Keratinocyte (primary cell): ENCODE measurements around the gene CLSTN2. TPM values are rescaled to one million over a fixed set of nuclear protein-coding genes. Genes with fewer than 3 reads are reported as not detected.

Experiments used
- DNase-seq: peaks from one replicate; pipeline ENCODE4 v3.0.0-alpha.2; 2011; ENCODE audit warnings: low read depth, missing footprints, low spot score
- FAIRE-seq: peaks from 2 replicates; lab custom pipeline; 2011; peaks lifted over from hg19 to GRCh38; lab: Jason Lieb, UNC
- H2AFZ ChIP-seq: 2 replicates; pipeline ENCODE4 v1.6.0; 2012; ENCODE audit warnings: low read length, control low read depth, inconsistent platforms; ENCODE audit not compliant: control insufficient read depth
- H3K27ac ChIP-seq: 2 replicates; pipeline ENCODE4 v1.5.1; 2011; ENCODE audit warnings: low read length; ENCODE audit not compliant: control insufficient read depth, insufficient read depth
- H3K27me3 ChIP-seq: 3 replicates; pipeline ENCODE4 v1.6.0; 2011; ENCODE audit warnings: low read length; ENCODE audit not compliant: control insufficient read depth, insufficient read depth; ENCODE audit errors: extremely low read depth
- H3K36me3 ChIP-seq, 2 experiments: 2 replicates in 1 of 2; 3 replicates in 1 of 2; pipeline ENCODE4 v1.5.1; 2011; ENCODE audit warnings: low read length in 2 of 2, mild to moderate bottlenecking in 1 of 2; ENCODE audit not compliant: control insufficient read depth in 2 of 2, insufficient read depth in 2 of 2; ENCODE audit errors: extremely low read depth in 1 of 2
- H3K4me1 ChIP-seq: 3 replicates; pipeline ENCODE4 v1.5.1; 2011; ENCODE audit warnings: low read length; ENCODE audit not compliant: control insufficient read depth, insufficient read depth; ENCODE audit errors: extremely low read depth
- H3K4me2 ChIP-seq: 3 replicates; pipeline ENCODE4 v1.6.0; 2011; ENCODE audit warnings: low read depth, low read length; ENCODE audit not compliant: control insufficient read depth, insufficient read depth; ENCODE audit errors: extremely low read depth
- H3K4me3 ChIP-seq, 3 experiments: fragments of 200-600 bp in 1 of 3; sonication (generic) in 1 of 3; 2 replicates in 2 of 3; 3 replicates in 1 of 3; pipeline ENCODE4 v1.5.1; 2011 to 2016; ENCODE audit warnings: low read length in 3 of 3, mild to moderate bottlenecking in 3 of 3, control low read depth in 2 of 3, inconsistent platforms in 1 of 3, low read depth in 1 of 3, mixed read lengths in 1 of 3, mixed run types in 1 of 3, moderate library complexity in 1 of 3; ENCODE audit not compliant: control insufficient read depth in 2 of 3, insufficient read depth in 2 of 3; ENCODE audit errors: extremely low read depth in 1 of 3
- H3K79me2 ChIP-seq: 2 replicates; pipeline ENCODE4 v1.6.0; 2012; ENCODE audit warnings: low read length; ENCODE audit not compliant: control insufficient read depth, insufficient read depth
- H3K9ac ChIP-seq: 3 replicates; pipeline ENCODE4 v1.6.0; 2011; ENCODE audit warnings: low read length; ENCODE audit not compliant: control insufficient read depth, insufficient read depth; ENCODE audit errors: extremely low read depth
- H3K9me1 ChIP-seq: 3 replicates; pipeline ENCODE4 v1.6.0; 2011; ENCODE audit warnings: low read length; ENCODE audit not compliant: control insufficient read depth, insufficient read depth; ENCODE audit errors: extremely low read depth
- H3K9me3 ChIP-seq: 2 replicates; pipeline ENCODE4 v1.5.1; 2012; ENCODE audit warnings: low read depth, low read length; ENCODE audit not compliant: control insufficient read depth
- H4K20me1 ChIP-seq: 3 replicates; pipeline ENCODE4 v1.6.0; 2011; ENCODE audit warnings: low read length; ENCODE audit not compliant: control insufficient read depth, insufficient read depth; ENCODE audit errors: extremely low read depth
- CTCF ChIP-seq, 3 experiments: IDR thresholded peaks in 1 of 3; conservative IDR thresholded peaks in 1 of 3; optimal IDR thresholded peaks in 1 of 3; 2 replicates in 2 of 3; 3 replicates in 1 of 3; pipeline versions ENCODE3 to v1.5.1; 2011; ENCODE audit warnings: low read length in 3 of 3, mild to moderate bottlenecking in 3 of 3, moderate library complexity in 2 of 3, control low read depth in 1 of 3, inconsistent platforms in 1 of 3; ENCODE audit not compliant: insufficient read depth in 2 of 3; ENCODE audit errors: extremely low read depth in 1 of 3
- EZH2 ChIP-seq: IDR thresholded peaks from one replicate; pipeline ENCODE4 v1.6.1; 2012; ENCODE audit warnings: inconsistent platforms, mild to moderate bottlenecking, low read length, moderate library complexity
- dilution Hi-C: fragments of 300-500 bp; cut with MboI; formaldehyde crosslinking; loops from one replicate; pipeline ENCODE4 v1.7.0; 2020; ENCODE audit warnings: low sequenced_read_pairs; ENCODE audit not compliant: extremely low pct_ligation_motif_present
- polyA plus RNA-seq, 5 experiments: library from polyadenylated mRNA; depleted of rRNA in 3 of 5; stranded (reverse) in 3 of 5; stranded (forward) in 1 of 5; unstranded in 1 of 5; fragments of >200 nt; gene quantifications; 1 replicate in 1 of 5; 2 replicates in 3 of 5; 3 replicates in 1 of 5; pipeline versions ENCODE4 v1.2.1 to v1.2.3, GENCODE V29; 2011 to 2012; ENCODE audit warnings: missing spikeins in 2 of 5, low read depth in 1 of 5, low replicate concordance in 1 of 5

CLSTN2 gene
- polyA plus RNA-seq, 1 donor (not counting 4 experiments of a cell fraction or from before 2014, with no cell fraction given), result 0.09 TPM

GRCh38 chr3:140455521-140456214, 520.7 kb downstream of the CLSTN2 start:
- Histone ChIP-seq H3K36me3 (no peaks in the 10 kb centered on the region), H3K27me3 (no peaks in the 10 kb centered on the region), H3K4me1 (no peaks in the 10 kb centered on the region), H3K27ac (no peak overlapping the region), H2AFZ (no peak overlapping the region), H3K4me2 (no peak overlapping the region), H3K9ac (no peak overlapping the region), H4K20me1 (no peaks in the 10 kb centered on the region), H3K4me3 (no peak overlapping the region), H3K9me3 (no peaks in the 10 kb centered on the region), H3K79me2 (no peaks in the 10 kb centered on the region), H3K9me1 (no peaks in the 10 kb centered on the region)
- FAIRE-seq (no peak), DNase-seq (no peak)
- dilution Hi-C loops, result no loop called here
- TF ChIP-seq EZH2 (no peak), CTCF (optimal IDR thresholded peaks at IDR 0.05 in 1 of 3, IDR thresholded peaks at IDR 0.05 in 1 of 3, conservative IDR thresholded peaks at IDR 0.05 in 1 of 3; ENCODE audit: extremely low read depth in 1 of 3, insufficient read depth in 2 of 3, low read length in 3 of 3) (no peak)

- dilution Hi-C loops, result no loop called here
- Histone ChIP-seq H3K9me1 (no peaks in the 10 kb centered on the region), H3K4me3 (no peak overlapping the region), H3K4me1 (no peaks in the 10 kb centered on the region), H4K20me1 (no peaks in the 10 kb centered on the region), H3K27me3 (no peaks in the 10 kb centered on the region), H2AFZ (no peak overlapping the region), H3K9me3 (no peaks in the 10 kb centered on the region), H3K79me2 (no peaks in the 10 kb centered on the region), H3K36me3 (no peaks in the 10 kb centered on the region), H3K9ac (no peak overlapping the region), H3K4me2 (no peak overlapping the region), H3K27ac (no peak overlapping the region)
- TF ChIP-seq EZH2 (no peak), CTCF (optimal IDR thresholded peaks at IDR 0.05 in 1 of 3, IDR thresholded peaks at IDR 0.05 in 1 of 3, conservative IDR thresholded peaks at IDR 0.05 in 1 of 3; ENCODE audit: extremely low read depth in 1 of 3, insufficient read depth in 2 of 3, low read length in 3 of 3) (no peak)
- FAIRE-seq, result no peak
- DNase-seq, result no peak
Measured at GRCh38 chr3:140456974-140457373, 522.0 kb downstream of the CLSTN2 start.
